Keratinocyte (primary cell): ENCODE measurements around the gene RECK.
"Not testable (repeated sequence)": the region's sequence is repeated elsewhere in the genome, so short reads cannot be mapped to it uniquely, and the experiment has no call there.

Source experiments
- EZH2 ChIP-seq: IDR thresholded peaks from one replicate; pipeline ENCODE4 v1.6.1; 2012; ENCODE audit warnings: inconsistent platforms, mild to moderate bottlenecking, low read length, moderate library complexity
- TF ChIP-seq, protein P1 (sequence below), 3 experiments: IDR thresholded peaks in 1 of 3; conservative IDR thresholded peaks in 1 of 3; optimal IDR thresholded peaks in 1 of 3; 2 replicates in 2 of 3; 3 replicates in 1 of 3; pipeline versions ENCODE3 to v1.5.1; 2011; ENCODE audit warnings: low read length in 3 of 3, mild to moderate bottlenecking in 3 of 3, moderate library complexity in 2 of 3, control low read depth in 1 of 3, inconsistent platforms in 1 of 3; ENCODE audit not compliant: insufficient read depth in 2 of 3; ENCODE audit errors: extremely low read depth in 1 of 3

GRCh38 chr9:36087054-36087453 is 50.3 kb downstream of the RECK start:
- TF ChIP-seq, protein P1, sequence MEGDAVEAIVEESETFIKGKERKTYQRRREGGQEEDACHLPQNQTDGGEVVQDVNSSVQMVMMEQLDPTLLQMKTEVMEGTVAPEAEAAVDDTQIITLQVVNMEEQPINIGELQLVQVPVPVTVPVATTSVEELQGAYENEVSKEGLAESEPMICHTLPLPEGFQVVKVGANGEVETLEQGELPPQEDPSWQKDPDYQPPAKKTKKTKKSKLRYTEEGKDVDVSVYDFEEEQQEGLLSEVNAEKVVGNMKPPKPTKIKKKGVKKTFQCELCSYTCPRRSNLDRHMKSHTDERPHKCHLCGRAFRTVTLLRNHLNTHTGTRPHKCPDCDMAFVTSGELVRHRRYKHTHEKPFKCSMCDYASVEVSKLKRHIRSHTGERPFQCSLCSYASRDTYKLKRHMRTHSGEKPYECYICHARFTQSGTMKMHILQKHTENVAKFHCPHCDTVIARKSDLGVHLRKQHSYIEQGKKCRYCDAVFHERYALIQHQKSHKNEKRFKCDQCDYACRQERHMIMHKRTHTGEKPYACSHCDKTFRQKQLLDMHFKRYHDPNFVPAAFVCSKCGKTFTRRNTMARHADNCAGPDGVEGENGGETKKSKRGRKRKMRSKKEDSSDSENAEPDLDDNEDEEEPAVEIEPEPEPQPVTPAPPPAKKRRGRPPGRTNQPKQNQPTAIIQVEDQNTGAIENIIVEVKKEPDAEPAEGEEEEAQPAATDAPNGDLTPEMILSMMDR (optimal IDR thresholded peaks at IDR 0.05 in 1 of 3, IDR thresholded peaks at IDR 0.05 in 1 of 3, conservative IDR thresholded peaks at IDR 0.05 in 1 of 3; ENCODE audit: extremely low read depth in 1 of 3, insufficient read depth in 2 of 3, low read length in 3 of 3), result not testable (repeated sequence)
- TF ChIP-seq EZH2, result not testable (repeated sequence)
